Measurements from ENCODE around the gene FAM120C.

DNA sequence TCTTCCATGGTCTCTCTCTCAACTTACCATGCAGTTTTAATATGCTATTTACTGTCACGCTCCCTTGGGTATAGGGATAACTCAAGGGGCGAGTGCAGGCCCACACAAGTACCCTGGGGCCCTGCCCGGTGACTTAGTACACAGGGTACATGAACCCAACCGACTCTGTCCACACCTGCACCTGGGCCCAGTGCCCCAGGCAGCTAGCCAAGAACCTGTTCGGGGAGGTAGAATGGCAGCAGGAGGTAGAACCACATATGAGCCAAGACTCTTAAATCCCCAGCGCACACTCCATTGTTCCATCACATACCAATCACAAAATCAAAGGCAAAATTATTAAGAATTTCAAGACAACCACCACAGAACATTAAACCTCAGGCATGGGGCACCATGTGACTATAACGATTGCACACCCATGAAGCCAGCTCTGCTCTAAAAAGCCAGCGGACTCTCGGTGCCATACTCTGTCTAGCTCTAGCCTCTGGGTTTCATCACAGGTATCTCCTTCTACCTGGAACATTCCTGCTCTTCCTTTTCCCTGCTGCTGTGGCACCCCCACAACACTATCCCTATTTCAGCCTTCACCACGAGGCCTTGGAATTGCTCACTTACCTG lies 153.4 kb downstream of the FAM120C start:
- TF ChIP-seq, protein P1, sequence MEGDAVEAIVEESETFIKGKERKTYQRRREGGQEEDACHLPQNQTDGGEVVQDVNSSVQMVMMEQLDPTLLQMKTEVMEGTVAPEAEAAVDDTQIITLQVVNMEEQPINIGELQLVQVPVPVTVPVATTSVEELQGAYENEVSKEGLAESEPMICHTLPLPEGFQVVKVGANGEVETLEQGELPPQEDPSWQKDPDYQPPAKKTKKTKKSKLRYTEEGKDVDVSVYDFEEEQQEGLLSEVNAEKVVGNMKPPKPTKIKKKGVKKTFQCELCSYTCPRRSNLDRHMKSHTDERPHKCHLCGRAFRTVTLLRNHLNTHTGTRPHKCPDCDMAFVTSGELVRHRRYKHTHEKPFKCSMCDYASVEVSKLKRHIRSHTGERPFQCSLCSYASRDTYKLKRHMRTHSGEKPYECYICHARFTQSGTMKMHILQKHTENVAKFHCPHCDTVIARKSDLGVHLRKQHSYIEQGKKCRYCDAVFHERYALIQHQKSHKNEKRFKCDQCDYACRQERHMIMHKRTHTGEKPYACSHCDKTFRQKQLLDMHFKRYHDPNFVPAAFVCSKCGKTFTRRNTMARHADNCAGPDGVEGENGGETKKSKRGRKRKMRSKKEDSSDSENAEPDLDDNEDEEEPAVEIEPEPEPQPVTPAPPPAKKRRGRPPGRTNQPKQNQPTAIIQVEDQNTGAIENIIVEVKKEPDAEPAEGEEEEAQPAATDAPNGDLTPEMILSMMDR (IDR thresholded peaks at IDR 0.05; ENCODE audit: insufficient read depth, low read depth, low read length): no peak
- no peak for TF ChIP-seq EZH2 (IDR thresholded peaks at IDR 0.05; ENCODE audit: insufficient read depth, low read length)

Data from astrocyte (in vitro differentiated cells and primary cell).